Activated B cell treated with CpG ODN at 0.5 μM for 24 hours (primary cell): ENCODE measurements around the gene TBC1D22A. TPM values are rescaled to one million over a fixed set of nuclear protein-coding genes. Genes with fewer than 3 reads are reported as not detected.

Source experiments
- ATAC-seq: fragments of 200-7000 bp; cut with Tn5 transposase; one replicate; pipeline ENCODE4 v1.10.0; 2021; ENCODE audit warnings: low read depth, mild to moderate bottlenecking, moderate library complexity
- CTCF ChIA-PET: fragments of 350-600 bp; sonication (Branson Sonifier 250); formaldehyde crosslinking; loops from one replicate; lab custom pipeline; 2021; ENCODE audit warnings: antibody characterized with exemption; lab: Charles Lee
- POLR2A ChIA-PET: fragments of 350-600 bp; sonication (Branson Sonifier 250); formaldehyde crosslinking; loops from one replicate; lab custom pipeline; 2021; ENCODE audit warnings: antibody characterized with exemption; lab: Charles Lee
- DNase-seq: peaks from one replicate; pipeline ENCODE4 v3.0.0; 2022
- H3K27ac Mint-ChIP-seq: one replicate; pipeline ENCODE4 v1.8.0; 2020; ENCODE audit warnings: mixed read lengths
- H3K27me3 Mint-ChIP-seq: one replicate; pipeline ENCODE4 v1.8.0; 2021; ENCODE audit warnings: mixed read lengths
- H3K36me3 Mint-ChIP-seq: one replicate; pipeline ENCODE4 v1.8.0; 2021; ENCODE audit warnings: low read depth, mixed read lengths
- H3K4me1 Mint-ChIP-seq: one replicate; pipeline ENCODE4 v1.8.0; 2021; ENCODE audit warnings: mixed read lengths
- H3K4me3 Mint-ChIP-seq: one replicate; pipeline ENCODE4 v1.8.0; 2020; ENCODE audit warnings: mild to moderate bottlenecking, mixed read lengths
- H3K9me3 Mint-ChIP-seq: one replicate; pipeline ENCODE4 v1.8.0; 2020; ENCODE audit warnings: mixed read lengths
- CTCF ChIP-seq: fragments of 200-600 bp; IDR thresholded peaks from one replicate; pipeline ENCODE4 v1.8.0; 2022; ENCODE audit warnings: antibody characterized with exemption, mild to moderate bottlenecking
- intact Hi-C: fragments of 100-400 bp; cut with micrococcal nuclease; formaldehyde crosslinking; loops from one replicate; pipeline ENCODE4 v1.15.1; 2024
- total RNA-seq: library from RNA; stranded (reverse); gene quantifications from 2 replicates; pipeline ENCODE4 v1.2.3, GENCODE V29; 2022

Gene TBC1D22A
- total RNA-seq, 1 donor from 2014 or later = 85.9 TPM

- Mint-ChIP-seq H3K36me3 (peaks cover 86% of the 10 kb centered on the region), H3K27me3 (no peaks in the 10 kb centered on the region), H3K4me3 (no peak overlapping the region), H3K4me1 (peaks cover 15% of the 10 kb centered on the region), H3K9me3 (no peaks in the 10 kb centered on the region), H3K27ac (no peak overlapping the region)
- no peak for ATAC-seq
- TF ChIP-seq CTCF = no peak
- intact Hi-C loops = no loop called here
- POLR2A ChIA-PET = no interaction called here
- CTCF ChIA-PET = no interaction called here
- DNase-seq = no peak
Measured at GRCh38 chr22:46995501-46996360, 233.3 kb downstream of the TBC1D22A start.

GRCh38 chr22:46996595-46997310 is 234.3 kb downstream of the TBC1D22A start:
- Mint-ChIP-seq H3K27ac (no peak overlapping the region), H3K4me1 (peaks cover 19% of the 10 kb centered on the region), H3K4me3 (no peak overlapping the region), H3K9me3 (no peaks in the 10 kb centered on the region), H3K27me3 (no peaks in the 10 kb centered on the region), H3K36me3 (peaks cover 76% of the 10 kb centered on the region)
- ATAC-seq (no peak), DNase-seq (no peak)
- no peak for TF ChIP-seq CTCF
- ChIA-PET CTCF (no interaction called here), POLR2A (no interaction called here)
- intact Hi-C loops = no loop called here

DNA sequence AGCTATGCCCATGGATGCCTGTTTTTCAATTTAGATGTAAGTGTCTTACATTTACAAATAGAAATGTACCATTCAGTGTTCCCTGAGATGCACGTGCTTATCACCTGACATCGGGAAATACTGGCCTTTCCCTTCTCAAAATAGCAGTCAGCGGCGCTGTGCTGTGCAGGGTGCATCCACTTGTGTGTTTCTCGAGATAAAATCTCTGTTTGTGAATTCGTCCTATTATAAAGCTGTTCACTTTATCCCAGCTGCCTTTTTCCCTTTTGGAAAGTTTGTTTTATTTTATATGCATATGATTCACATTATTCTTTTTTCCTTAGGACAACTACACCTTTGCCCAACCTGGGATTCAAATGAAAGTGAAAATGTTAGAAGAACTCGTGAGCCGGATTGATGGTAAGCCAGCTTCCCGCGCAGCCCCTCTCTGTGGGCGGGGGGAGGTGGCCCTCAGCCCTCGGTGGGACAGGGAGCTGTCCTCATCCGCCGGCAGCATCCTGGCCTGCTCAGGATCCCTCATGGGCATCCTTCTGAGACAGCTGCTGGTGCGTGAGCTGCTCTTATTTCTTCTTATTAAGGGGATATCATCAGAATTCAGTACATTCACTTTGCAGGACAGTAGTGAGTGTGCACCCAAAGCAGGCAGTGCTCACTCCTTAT is 235.0 kb downstream of the TBC1D22A start:
- H3K4me1 Mint-ChIP-seq = peaks cover 19% of the 10 kb centered on the region
- no peak for TF ChIP-seq CTCF
- peaks cover 74% of the 10 kb centered on the region for H3K36me3 Mint-ChIP-seq
- H3K27ac Mint-ChIP-seq = no peak overlapping the region
- ChIA-PET CTCF (no interaction called here), POLR2A (no interaction called here)
- no peaks in the 10 kb centered on the region for H3K27me3 Mint-ChIP-seq
- no peak for ATAC-seq
- DNase-seq = no peak
- H3K9me3 Mint-ChIP-seq = no peaks in the 10 kb centered on the region
- H3K4me3 Mint-ChIP-seq = no peak overlapping the region
- intact Hi-C loops = no loop called here

DNA sequence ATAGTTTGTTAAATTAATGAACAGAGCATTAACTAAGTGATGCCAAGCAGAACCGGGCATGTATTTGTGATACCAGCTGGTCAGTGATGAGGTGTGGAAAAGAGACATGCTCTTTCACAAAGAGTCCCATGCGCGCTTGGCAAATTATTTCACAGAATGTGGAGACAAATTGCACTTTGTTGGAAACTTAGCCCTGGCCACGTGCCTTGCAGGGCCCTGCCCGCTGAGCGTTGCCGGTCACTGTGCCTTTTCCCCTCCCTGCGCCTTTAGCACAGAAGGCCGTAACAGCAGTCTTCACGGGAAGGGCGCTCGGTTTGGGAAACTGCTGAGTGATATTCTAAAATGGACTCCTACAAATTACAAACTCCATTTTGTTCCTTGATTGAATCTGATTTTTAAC is 235.9 kb downstream of the TBC1D22A start:
- ChIA-PET POLR2A (no interaction called here), CTCF (no interaction called here)
- DNase-seq (no peak), ATAC-seq (no peak)
- no peak overlapping the region for H3K27ac Mint-ChIP-seq
- H3K27me3 Mint-ChIP-seq = no peaks in the 10 kb centered on the region
- H3K4me1 Mint-ChIP-seq = peaks cover 19% of the 10 kb centered on the region
- intact Hi-C loops = no loop called here
- H3K36me3 Mint-ChIP-seq = peaks cover 68% of the 10 kb centered on the region
- H3K9me3 Mint-ChIP-seq = no peaks in the 10 kb centered on the region
- H3K4me3 Mint-ChIP-seq = no peak overlapping the region
- no peak for TF ChIP-seq CTCF

GRCh38 chr22:47000256-47000655 is 237.8 kb downstream of the TBC1D22A start:
- CTCF ChIA-PET = no interaction called here
- POLR2A ChIA-PET = no interaction called here
- H3K27me3 Mint-ChIP-seq = no peaks in the 10 kb centered on the region
- ATAC-seq = no peak
- no peak for TF ChIP-seq CTCF
- H3K36me3 Mint-ChIP-seq = peaks cover 54% of the 10 kb centered on the region
- no peaks in the 10 kb centered on the region for H3K9me3 Mint-ChIP-seq
- DNase-seq = no peak
- intact Hi-C loops = no loop called here
- peaks cover 19% of the 10 kb centered on the region for H3K4me1 Mint-ChIP-seq
- peak overlapping the region; percentile 12 for H3K4me3 Mint-ChIP-seq
- H3K27ac Mint-ChIP-seq = peak overlapping the region; percentile 30
